ENCODE data around the gene USHBP1.
A peak's percentile ranks its signal among the peaks of the same experiment; 100 is the strongest.

Gene USHBP1

GRCh38 chr19:17311455-17312188, 47.1 kb upstream of the USHBP1 start:
- TF ChIP-seq REST (IDR thresholded peaks at IDR 0.05; ENCODE audit: insufficient replicate concordance, low read depth) (no peak), POLR2AphosphoS5 (IDR thresholded peaks at IDR 0.05; ENCODE audit: low read depth) (no peak), GABPA (IDR thresholded peaks at IDR 0.05; ENCODE audit: low read depth) (no peak), SPI1 (IDR thresholded peaks at IDR 0.05; ENCODE audit: borderline replicate concordance, low read depth) (no peak), CTCF (IDR thresholded peaks at IDR 0.05; ENCODE audit: insufficient read depth, low read length) (no peak)
- H3K27me3 ChIP-seq (ENCODE audit: insufficient read depth, poor library complexity, severe bottlenecking), result no peaks in the 10 kb centered on the region
- H3K4me3 ChIP-seq (replicated peaks; ENCODE audit: insufficient read depth, low read length), result no peak overlapping the region
- H3K27ac ChIP-seq (replicated peaks), result no peak overlapping the region
- DNase-seq (ENCODE audit: low read depth in 1 of 2, low spot score in 1 of 2), result no peak

GRCh38 chr19:17309965-17310461, 45.5 kb upstream of the USHBP1 start:
- Histone ChIP-seq H3K27me3 (ENCODE audit: insufficient read depth, poor library complexity, severe bottlenecking) (no peaks in the 10 kb centered on the region), H3K27ac (replicated peaks) (peak overlapping the region; percentile 64), H3K4me3 (replicated peaks; ENCODE audit: insufficient read depth, low read length) (peak overlapping the region; percentile 98)
- TF ChIP-seq GABPA (IDR thresholded peaks at IDR 0.05; ENCODE audit: low read depth) (peak; percentile 86), CTCF (IDR thresholded peaks at IDR 0.05; ENCODE audit: insufficient read depth, low read length) (no peak)
- DNase-seq (ENCODE audit: low read depth in 1 of 2, low spot score in 1 of 2), result no peak

GRCh38 chr19:17309198-17309964, 44.8 kb upstream of the USHBP1 start, which contains the start of gene DDA1:
Gene DDA1 (plus strand): TSS chr19:17309563. CDS start chr19:17309655, 92 bp downstream.
- TF ChIP-seq SPI1 (IDR thresholded peaks at IDR 0.05; ENCODE audit: borderline replicate concordance, low read depth), result peak; percentile 21; the same call in 1 of the 2 replicates
- TF ChIP-seq GABPA (IDR thresholded peaks at IDR 0.05; ENCODE audit: low read depth), result peak; percentile 85
- no peak for TF ChIP-seq REST (IDR thresholded peaks at IDR 0.05; ENCODE audit: insufficient replicate concordance, low read depth)
- TF ChIP-seq POLR2AphosphoS5 (IDR thresholded peaks at IDR 0.05; ENCODE audit: low read depth), result peak; percentile 68; the same call in 1 of the 2 replicates
- Histone ChIP-seq H3K27me3 (ENCODE audit: insufficient read depth, poor library complexity, severe bottlenecking) (no peaks in the 10 kb centered on the region), H3K27ac (replicated peaks) (peak within 1 kb of the TSS; percentile 64), H3K4me3 (replicated peaks; ENCODE audit: insufficient read depth, low read length) (peak within 1 kb of the TSS; percentile 98)
- DNase-seq (ENCODE audit: low read depth in 1 of 2, low spot score in 1 of 2), result peak; percentile 100

GRCh38 chr19:17307876-17308377, 43.4 kb upstream of the USHBP1 start:
- Histone ChIP-seq H3K4me3 (replicated peaks; ENCODE audit: insufficient read depth, low read length) (no peak overlapping the region), H3K27ac (replicated peaks) (no peak overlapping the region), H3K27me3 (ENCODE audit: insufficient read depth, poor library complexity, severe bottlenecking) (no peaks in the 10 kb centered on the region)
- no peak for DNase-seq (ENCODE audit: low read depth in 1 of 2, low spot score in 1 of 2)
- no peak for TF ChIP-seq REST (IDR thresholded peaks at IDR 0.05; ENCODE audit: insufficient replicate concordance, low read depth)
- TF ChIP-seq POLR2AphosphoS5 (IDR thresholded peaks at IDR 0.05; ENCODE audit: low read depth), result no peak
- no peak for TF ChIP-seq GABPA (IDR thresholded peaks at IDR 0.05; ENCODE audit: low read depth)
- no peak for TF ChIP-seq CTCF (IDR thresholded peaks at IDR 0.05; ENCODE audit: insufficient read depth, low read length)
- TF ChIP-seq SPI1 (IDR thresholded peaks at IDR 0.05; ENCODE audit: borderline replicate concordance, low read depth), result no peak

Measured in HL-60 (cell line).